WTC11 (cell line): Measurements from ENCODE around the gene OBSCN.

Source experiments
- CTCF ChIP-seq: fragments of 200-600 bp; IDR thresholded peaks from 2 replicates; pipeline ENCODE4 v1.8.0; 2022; ENCODE audit warnings: antibody characterized with exemption
- E2F5 ChIP-seq: sonication (generic); formaldehyde crosslinking; IDR thresholded peaks from 2 replicates; pipeline ENCODE4 v1.8.1; 2022; ENCODE audit warnings: mild to moderate bottlenecking, moderate library complexity, missing genetic modification reagents
- KAT7 ChIP-seq: sonication (generic); formaldehyde crosslinking; IDR thresholded peaks from 2 replicates; pipeline ENCODE4 v1.8.1; 2023; ENCODE audit warnings: missing genetic modification reagents, mild to moderate bottlenecking, borderline replicate concordance
- MAX ChIP-seq: sonication (generic); formaldehyde crosslinking; IDR thresholded peaks from 2 replicates; pipeline ENCODE4 v1.8.0; 2022; ENCODE audit warnings: mild to moderate bottlenecking, missing genetic modification reagents
- NFE2L1 ChIP-seq: sonication (generic); formaldehyde crosslinking; IDR thresholded peaks from 2 replicates; pipeline ENCODE4 v1.8.1; 2023; ENCODE audit warnings: missing genetic modification reagents
- RORB ChIP-seq: fragments of 250-450 bp; sonication (Bioruptor Pico); IDR thresholded peaks from 2 replicates; pipeline ENCODE4 v1.9.0; 2021; ENCODE audit warnings: mild to moderate bottlenecking
- SP1 ChIP-seq: sonication (generic); formaldehyde crosslinking; conservative IDR thresholded peaks from 2 replicates; pipeline ENCODE4 v1.8.1; 2022; ENCODE audit warnings: missing genetic modification reagents
- ZNF121 ChIP-seq: sonication (generic); formaldehyde crosslinking; IDR thresholded peaks from 2 replicates; pipeline ENCODE4 v1.8.0; 2023; ENCODE audit warnings: missing genetic modification reagents
- ZNF423 ChIP-seq: fragments of 250-450 bp; sonication (Bioruptor Pico); IDR thresholded peaks from 2 replicates; pipeline ENCODE4 v2.1.2; 2022; ENCODE audit warnings: mild to moderate bottlenecking, moderate library complexity
- ZSCAN18 ChIP-seq: fragments of 250-450 bp; sonication (Bioruptor Pico); IDR thresholded peaks from 2 replicates; pipeline ENCODE4 v2.1.2; 2022; ENCODE audit warnings: mild to moderate bottlenecking, moderate library complexity

- no peak for TF ChIP-seq CTCF
- TF ChIP-seq ZSCAN18 (CRISPR knock-in tag) = no peak
- no peak for TF ChIP-seq KAT7 (CRISPR knock-in tag)
- TF ChIP-seq MAX (CRISPR knock-in tag) = no peak
- TF ChIP-seq RORB (CRISPR knock-in tag) = no peak
- TF ChIP-seq ZNF121 (CRISPR knock-in tag) = no peak
- TF ChIP-seq NFE2L1 (CRISPR knock-in tag) = no peak
- TF ChIP-seq ZNF423 (CRISPR knock-in tag) = no peak
- no peak for TF ChIP-seq SP1 (CRISPR knock-in tag)
- TF ChIP-seq E2F5 (CRISPR knock-in tag) = no peak
Measured at GRCh38 chr1:228259368-228259894, 51.6 kb downstream of the OBSCN start.
